IMR-90 (cell line): ENCODE data around the gene ORMDL2. TPM values are rescaled to one million over a fixed set of nuclear protein-coding genes. Genes with fewer than 3 reads are reported as not detected.

ENCODE experiments used
- FOS ChIP-seq: fragments of 150-350 bp; IDR thresholded peaks from 2 replicates; pipeline ENCODE4 v1.6.1; 2016; ENCODE audit warnings: low read depth, low read length
- MAFK ChIP-seq: IDR thresholded peaks from 2 replicates; pipeline ENCODE4 v1.6.1; 2012; ENCODE audit warnings: low read depth, low read length, improper control_type of control experiment
- MAZ ChIP-seq: IDR thresholded peaks from 2 replicates; pipeline ENCODE4 v1.6.1; 2012; ENCODE audit warnings: low read depth, mild to moderate bottlenecking, low read length, improper control_type of control experiment, moderate library complexity, borderline replicate concordance
- RCOR1 ChIP-seq: IDR thresholded peaks from 2 replicates; pipeline ENCODE4 v1.6.1; 2012; ENCODE audit warnings: mild to moderate bottlenecking, low read length, improper control_type of control experiment; ENCODE audit not compliant: insufficient replicate concordance
- RFX5 ChIP-seq: IDR thresholded peaks from 2 replicates; pipeline ENCODE4 v1.8.0; 2012; ENCODE audit warnings: low read depth, mild to moderate bottlenecking, low read length, moderate library complexity
- SMC3 ChIP-seq: fragments of 150-350 bp; IDR thresholded peaks from 2 replicates; pipeline ENCODE4 v1.6.1; 2016; ENCODE audit warnings: low read depth, mild to moderate bottlenecking, antibody characterized with exemption, low read length, moderate library complexity
- polyA plus RNA-seq, 3 experiments: library from polyadenylated mRNA; depleted of rRNA; stranded (reverse); fragments of >200 nt; gene quantifications; 2 replicates each; pipeline ENCODE4 v1.2.3, GENCODE V29; 2012; ENCODE audit warnings: low replicate concordance in 1 of 3
- total RNA-seq: library from RNA; depleted of rRNA; stranded (reverse); fragments of >200 nt; gene quantifications from 2 replicates; pipeline ENCODE4 v1.2.3, GENCODE V29; 2012
- TF ChIP-seq, protein P1 (sequence below): fragments of 150-350 bp; IDR thresholded peaks from 2 replicates; pipeline ENCODE4 v1.6.1; 2016; ENCODE audit warnings: low read depth, mild to moderate bottlenecking, low read length, moderate library complexity, borderline replicate concordance

Gene ORMDL2
- total and polyA plus RNA-seq, 2 of the 4 experiments (the other 2 are of a cell fraction): 20.4 to 39.7 TPM

DNA sequence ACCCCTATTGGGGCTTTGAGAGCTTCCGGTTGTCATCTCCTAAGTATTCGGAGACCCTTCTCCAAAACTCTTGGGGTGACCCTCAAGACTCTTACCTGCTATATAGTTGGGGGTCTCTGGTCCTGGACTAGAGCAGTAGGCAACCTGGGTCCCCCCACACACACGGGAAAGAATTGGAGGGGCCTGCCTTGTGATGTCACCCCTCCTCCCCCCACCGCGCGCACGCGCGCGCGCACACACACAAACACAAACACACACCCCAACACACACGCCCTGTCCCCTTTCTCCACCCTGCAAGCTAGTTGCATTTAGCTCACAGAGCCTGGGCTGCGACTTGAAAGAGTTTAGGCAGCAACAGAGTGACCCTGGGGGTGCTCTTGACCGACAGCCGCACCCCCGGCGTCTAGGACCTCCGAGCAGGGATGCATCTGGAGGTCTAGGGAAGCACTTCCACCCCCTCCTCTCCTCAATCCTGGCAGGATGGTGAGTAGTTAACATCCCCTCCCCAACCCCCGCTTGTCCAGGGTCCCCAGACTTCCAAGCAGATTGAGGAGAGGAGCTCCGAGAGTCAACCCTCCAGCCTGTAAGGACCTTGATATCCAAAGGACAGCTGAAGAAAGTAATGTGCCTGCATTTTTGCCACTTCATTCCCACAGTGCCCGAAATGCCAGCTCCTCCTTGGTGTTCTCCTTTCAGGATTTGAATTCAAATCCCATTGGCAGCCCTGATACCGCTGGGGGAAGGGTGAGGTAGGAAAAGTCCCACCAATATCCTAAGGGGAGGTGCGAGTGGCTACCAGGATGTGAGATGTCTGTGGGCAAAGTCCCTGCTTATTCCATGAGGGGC lies 13.0 kb downstream of the ORMDL2 start (continued):
- TF ChIP-seq, protein P1, sequence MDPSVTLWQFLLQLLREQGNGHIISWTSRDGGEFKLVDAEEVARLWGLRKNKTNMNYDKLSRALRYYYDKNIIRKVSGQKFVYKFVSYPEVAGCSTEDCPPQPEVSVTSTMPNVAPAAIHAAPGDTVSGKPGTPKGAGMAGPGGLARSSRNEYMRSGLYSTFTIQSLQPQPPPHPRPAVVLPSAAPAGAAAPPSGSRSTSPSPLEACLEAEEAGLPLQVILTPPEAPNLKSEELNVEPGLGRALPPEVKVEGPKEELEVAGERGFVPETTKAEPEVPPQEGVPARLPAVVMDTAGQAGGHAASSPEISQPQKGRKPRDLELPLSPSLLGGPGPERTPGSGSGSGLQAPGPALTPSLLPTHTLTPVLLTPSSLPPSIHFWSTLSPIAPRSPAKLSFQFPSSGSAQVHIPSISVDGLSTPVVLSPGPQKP: no peak
- TF ChIP-seq FOS: 0 out of 2 replicates have a peak, but pooled peaks have one; percentile 11
- TF ChIP-seq RCOR1: no peak
- no peak for TF ChIP-seq RFX5
- peak; percentile 74; the same call in 1 of the 2 replicates for TF ChIP-seq MAZ
- TF ChIP-seq SMC3: no peak
- TF ChIP-seq MAFK: no peak
